GM12891 (cell line): ENCODE data around the gene NR2F1-AS1.

Experiments
- PAX5 ChIP-seq: IDR thresholded peaks from 2 replicates; pipeline ENCODE4 v1.6.1; 2011; ENCODE audit warnings: low read length, moderate library complexity, mild to moderate bottlenecking; ENCODE audit not compliant: insufficient read depth, severe bottlenecking
- POLR2A ChIP-seq: IDR thresholded peaks from 2 replicates; pipeline ENCODE4 v1.6.1; 2011; ENCODE audit warnings: low read depth, low read length, control low read depth
- POLR2AphosphoS5 ChIP-seq: IDR thresholded peaks from 2 replicates; pipeline ENCODE4 v1.6.1; 2011; ENCODE audit warnings: low read depth, low read length, control low read depth
- POU2F2 ChIP-seq: IDR thresholded peaks from 2 replicates; pipeline ENCODE4 v1.6.1; 2011; ENCODE audit warnings: low read depth, mild to moderate bottlenecking, control low read depth, low read length, moderate library complexity
- SPI1 ChIP-seq: IDR thresholded peaks from 2 replicates; pipeline ENCODE4 v1.6.1; 2011; ENCODE audit warnings: low read depth, low read length, control low read depth
- TAF1 ChIP-seq: IDR thresholded peaks from 2 replicates; pipeline ENCODE4 v1.6.1; 2011; ENCODE audit warnings: low read depth, low read length, control low read depth

DNA sequence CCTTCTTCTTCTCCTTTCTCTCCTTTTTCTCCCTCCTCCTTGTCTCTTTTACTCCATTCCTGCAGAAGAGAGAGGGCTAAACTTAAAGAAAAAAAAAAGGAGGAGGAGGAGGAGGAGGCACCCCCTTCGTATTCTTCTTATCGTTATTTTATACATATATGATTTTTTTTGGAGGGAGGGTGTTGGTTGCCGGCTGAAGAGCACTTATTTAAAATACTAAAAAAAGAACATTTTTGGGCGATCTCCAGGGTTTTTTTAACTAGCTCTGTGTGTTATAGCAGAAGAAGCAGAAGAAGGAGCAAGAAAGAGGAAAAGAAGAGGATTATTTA is 2.4 kb upstream of the NR2F1-AS1 start:
- TF ChIP-seq POLR2A: no peak
- no peak for TF ChIP-seq POLR2AphosphoS5
- TF ChIP-seq TAF1: no peak
- TF ChIP-seq POU2F2: no peak
- TF ChIP-seq SPI1: no peak
- TF ChIP-seq PAX5: no peak
